GM12878 (cell line): ENCODE results near the gene MTHFD1. TPM values are rescaled to one million over a fixed set of nuclear protein-coding genes. Genes with fewer than 3 reads are reported as not detected.

Experiments used
- ATAC-seq: fragments of 200-7000 bp; cut with Tn5 transposase; 3 replicates; pipeline ENCODE4 v1.9.1; 2020; ENCODE audit warnings: mild to moderate bottlenecking, moderate library complexity
- BruUV-seq: library from RNA; stranded (reverse); fragments of 400-500 nt; replicated peaks from 2 replicates; lab custom pipeline; 2021; lab: Mats Ljungman, UMichigan
- CTCF ChIA-PET: fragments of 300-600 bp; sonication (Branson Sonifier 250); formaldehyde crosslinking; extraction: SDS; loops from one replicate; lab custom pipeline; 2021; ENCODE audit warnings: inconsistent platforms; lab: Yijun Ruan, JAX
- POLR2A ChIA-PET: fragments of 350-600 bp; formaldehyde crosslinking; extraction: SDS; loops from one replicate; lab custom pipeline; 2021; ENCODE audit warnings: inconsistent platforms; lab: Charles Lee
- RAD21 ChIA-PET: fragments of 300-600 bp; sonication (Branson Sonifier 250); formaldehyde crosslinking; loops from one replicate; lab custom pipeline; 2023; ENCODE audit warnings: antibody characterized with exemption; ENCODE audit not compliant: unreplicated experiment; lab: Charles Lee
- SMC1A ChIA-PET: fragments of 300-600 bp; sonication (Branson Sonifier 250); formaldehyde crosslinking; loops from one replicate; lab custom pipeline; 2023; ENCODE audit not compliant: unreplicated experiment, uncharacterized antibody; lab: Charles Lee
- DNase-seq: peaks from one replicate; pipeline ENCODE4 v3.0.0-alpha.2; 2011; ENCODE audit warnings: low read depth, low spot score
- FAIRE-seq: peaks from 3 replicates; lab custom pipeline; 2011; peaks lifted over from hg19 to GRCh38; lab: Jason Lieb, UNC
- H2AFZ ChIP-seq: 2 replicates; pipeline ENCODE4 v1.6.0; 2011; ENCODE audit warnings: low read depth, low read length, control low read depth; ENCODE audit not compliant: control insufficient read depth
- H3K27ac ChIP-seq: 2 replicates; pipeline ENCODE4 v1.5.1; 2011; ENCODE audit warnings: control low read depth; ENCODE audit not compliant: control insufficient read depth, insufficient read depth
- H3K27me3 ChIP-seq, 2 experiments: replicated peaks in 1 of 2; 2 replicates each; pipeline versions ENCODE4 v1.6.0 to v1.6.1; 2011; ENCODE audit warnings: low read length in 1 of 2; ENCODE audit not compliant: control insufficient read depth in 2 of 2, insufficient read depth in 2 of 2
- H3K36me3 ChIP-seq, 2 experiments: 2 replicates each; pipeline ENCODE4 v1.5.1; 2011; ENCODE audit warnings: low read length in 1 of 2; ENCODE audit not compliant: control insufficient read depth in 2 of 2, insufficient read depth in 2 of 2
- H3K4me1 ChIP-seq: 2 replicates; pipeline ENCODE4 v1.6.1; 2011; ENCODE audit warnings: mild to moderate bottlenecking, low read length, moderate library complexity, mixed read lengths; ENCODE audit not compliant: control insufficient read depth, insufficient read depth
- H3K4me2 ChIP-seq: 2 replicates; pipeline ENCODE4 v1.6.0; 2011; ENCODE audit warnings: control low read depth; ENCODE audit not compliant: control insufficient read depth, insufficient read depth
- H3K4me3 ChIP-seq: fragments of 200-600 bp; sonication (generic); 2 replicates; pipeline ENCODE4 v1.5.1; 2016
- H3K79me2 ChIP-seq: 2 replicates; pipeline ENCODE4 v1.6.0; 2011; ENCODE audit warnings: low read length; ENCODE audit not compliant: control insufficient read depth, insufficient read depth
- H3K9ac ChIP-seq: 2 replicates; pipeline ENCODE4 v1.8.0; 2011; ENCODE audit warnings: low read length, control low read depth, mixed read lengths; ENCODE audit not compliant: control insufficient read depth, insufficient read depth
- H3K9me3 ChIP-seq: replicated peaks from 3 replicates; pipeline ENCODE4 v1.5.1; 2011; ENCODE audit warnings: mild to moderate bottlenecking, low read length; ENCODE audit not compliant: control insufficient read depth, insufficient read depth
- H4K20me1 ChIP-seq: 2 replicates; pipeline ENCODE4 v1.6.0; 2011; ENCODE audit not compliant: control insufficient read depth, insufficient read depth
- ATF7 ChIP-seq: fragments of 450-650 bp; IDR thresholded peaks from 2 replicates; pipeline ENCODE4 v1.6.1; 2016; ENCODE audit warnings: low read depth, mild to moderate bottlenecking
- BHLHE40 ChIP-seq, 2 experiments: fragments of 450-650 bp in 1 of 2; IDR thresholded peaks; 2 replicates each; pipeline ENCODE4 v1.6.1; 2011 to 2017; ENCODE audit warnings: low read depth in 2 of 2, borderline replicate concordance in 1 of 2, improper control_type of control experiment in 1 of 2, low read length in 1 of 2, mild to moderate bottlenecking in 1 of 2
- EZH2 ChIP-seq: IDR thresholded peaks from 2 replicates; pipeline ENCODE4 v1.6.1; 2012; ENCODE audit warnings: low read depth, mild to moderate bottlenecking, control low read depth, inconsistent platforms, low read length, borderline replicate concordance; ENCODE audit not compliant: control insufficient read depth
- FOS ChIP-seq: IDR thresholded peaks from 3 replicates; pipeline ENCODE4 v1.6.1; 2011; ENCODE audit warnings: borderline replicate concordance; ENCODE audit not compliant: insufficient read length; ENCODE audit errors: extremely low read depth
- NR2F1 ChIP-seq: fragments of 450-650 bp; conservative IDR thresholded peaks from 2 replicates; pipeline ENCODE4 v1.6.1; 2017; ENCODE audit warnings: mild to moderate bottlenecking
- SMARCA5 ChIP-seq: fragments of 450-650 bp; IDR thresholded peaks from 2 replicates; pipeline ENCODE4 v1.6.1; 2017; ENCODE audit warnings: mild to moderate bottlenecking
- TAF1 ChIP-seq: IDR thresholded peaks from 2 replicates; pipeline ENCODE4 v1.6.1; 2011; ENCODE audit warnings: mild to moderate bottlenecking, low read depth, low read length, borderline replicate concordance
- ZNF24 ChIP-seq: fragments of 450-650 bp; IDR thresholded peaks from 2 replicates; pipeline ENCODE4 v1.6.1; 2017; ENCODE audit warnings: antibody characterized with exemption, mild to moderate bottlenecking
- WGBS: methylation state at CpG from one replicate; pipeline ENCODE4 v1.1.6; 2016; ENCODE audit warnings: low lambda C conversion rate; ENCODE audit not compliant: insufficient replicate concordance, insufficient coverage; ENCODE audit errors: missing lambda C conversion rate; 5-methylcytosine and 5-hydroxymethylcytosine counted together
- in situ Hi-C: fragments of 300-500 bp; cut with MboI; formaldehyde crosslinking; loops from 9 replicates; pipeline ENCODE4 v1.14.3; 2018; ENCODE audit warnings: mixed read lengths
- intact Hi-C: fragments of 100-400 bp; cut with micrococcal nuclease; formaldehyde crosslinking; loops from one replicate; pipeline ENCODE4 v1.14.2; 2022; ENCODE audit not compliant: unreplicated experiment
- polyA plus RNA-seq, 11 experiments: library from polyadenylated mRNA; depleted of rRNA in 4 of 11; unstranded in 6 of 11; stranded (reverse) in 5 of 11; fragments of >200 nt; fragmentation: Nextera tagmentation in 4 of 11; fragmentation: Illumina TruSeq in 1 of 11; extraction: Ambion mirVana in 4 of 11; extraction: Trizol in 1 of 11; gene quantifications; 1 replicate in 1 of 11; 2 replicates in 10 of 11; pipeline versions ENCODE4 v1.2.1 to v1.2.3, GENCODE V29; 2011 to 2016; ENCODE audit warnings: inconsistent platforms in 2 of 11, missing spikeins in 2 of 11, low read depth in 1 of 11
- total RNA-seq, 4 experiments: library from RNA; depleted of rRNA in 3 of 4; stranded (reverse); fragments of >200 nt in 3 of 4; fragmentation: Illumina TruSeq in 1 of 4; extraction: Trizol in 1 of 4; gene quantifications; 2 replicates each; pipeline versions ENCODE4 v1.2.1 to v1.2.3, GENCODE V29; 2013 to 2021
- TF ChIP-seq, protein P1 (sequence below): fragments of 450-650 bp; IDR thresholded peaks from 2 replicates; pipeline ENCODE4 v1.6.1; 2017; ENCODE audit warnings: low read depth, mild to moderate bottlenecking, moderate library complexity
- TF ChIP-seq, protein P2 (sequence below): fragments of 450-650 bp; IDR thresholded peaks from 2 replicates; pipeline ENCODE4 v1.6.1; 2016; ENCODE audit warnings: mild to moderate bottlenecking, moderate library complexity, borderline replicate concordance

MTHFD1 gene
- total and polyA plus RNA-seq, 10 of the 15 experiments (the other 5 are each of a cell fraction or from before 2014, with no cell fraction given) = 99.3 to 310 (median 173) TPM

DNA sequence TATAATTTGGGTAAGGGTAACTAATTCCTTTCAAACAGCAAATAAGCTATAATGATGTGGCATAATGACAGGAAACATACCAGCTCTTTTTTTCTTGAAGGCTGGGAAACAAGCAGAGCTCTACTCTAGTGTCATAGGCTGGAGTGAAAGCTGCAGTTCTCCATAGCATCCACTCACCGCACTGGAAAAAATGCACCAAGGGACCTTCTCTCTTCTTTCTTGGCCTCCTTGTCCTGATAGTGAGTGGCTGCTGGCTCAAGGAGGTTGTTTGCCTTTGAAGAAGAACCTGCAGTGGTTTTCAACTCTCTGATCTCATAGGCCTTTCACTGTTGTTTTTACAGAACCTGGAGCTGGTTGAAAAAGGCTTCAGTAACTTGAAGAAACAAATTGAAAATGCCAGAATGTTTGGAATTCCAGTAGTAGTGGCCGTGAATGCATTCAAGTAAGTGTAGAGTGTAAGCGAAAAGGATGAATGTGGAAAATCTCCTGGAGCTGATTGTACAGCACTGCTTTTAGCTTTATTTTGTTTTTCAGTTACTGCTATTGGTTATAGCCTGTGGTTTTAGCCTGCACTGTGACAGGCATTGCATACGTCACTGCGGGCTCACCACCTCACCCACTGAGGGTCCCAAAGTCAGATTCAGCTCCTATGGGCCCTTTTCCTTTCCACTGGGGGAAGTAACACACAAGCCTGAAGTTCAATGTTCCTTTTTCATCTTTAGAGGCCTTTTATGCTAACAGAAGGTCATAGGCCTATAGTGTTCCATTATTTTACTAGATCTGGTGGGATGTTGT lies 59.9 kb downstream of the MTHFD1 start (continued):
- TF ChIP-seq, protein P1, sequence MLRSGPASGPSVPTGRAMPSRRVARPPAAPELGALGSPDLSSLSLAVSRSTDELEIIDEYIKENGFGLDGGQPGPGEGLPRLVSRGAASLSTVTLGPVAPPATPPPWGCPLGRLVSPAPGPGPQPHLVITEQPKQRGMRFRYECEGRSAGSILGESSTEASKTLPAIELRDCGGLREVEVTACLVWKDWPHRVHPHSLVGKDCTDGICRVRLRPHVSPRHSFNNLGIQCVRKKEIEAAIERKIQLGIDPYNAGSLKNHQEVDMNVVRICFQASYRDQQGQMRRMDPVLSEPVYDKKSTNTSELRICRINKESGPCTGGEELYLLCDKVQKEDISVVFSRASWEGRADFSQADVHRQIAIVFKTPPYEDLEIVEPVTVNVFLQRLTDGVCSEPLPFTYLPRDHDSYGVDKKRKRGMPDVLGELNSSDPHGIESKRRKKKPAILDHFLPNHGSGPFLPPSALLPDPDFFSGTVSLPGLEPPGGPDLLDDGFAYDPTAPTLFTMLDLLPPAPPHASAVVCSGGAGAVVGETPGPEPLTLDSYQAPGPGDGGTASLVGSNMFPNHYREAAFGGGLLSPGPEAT = no peak
- TF ChIP-seq EZH2 (no peak), SMARCA5 (no peak)

DNA sequence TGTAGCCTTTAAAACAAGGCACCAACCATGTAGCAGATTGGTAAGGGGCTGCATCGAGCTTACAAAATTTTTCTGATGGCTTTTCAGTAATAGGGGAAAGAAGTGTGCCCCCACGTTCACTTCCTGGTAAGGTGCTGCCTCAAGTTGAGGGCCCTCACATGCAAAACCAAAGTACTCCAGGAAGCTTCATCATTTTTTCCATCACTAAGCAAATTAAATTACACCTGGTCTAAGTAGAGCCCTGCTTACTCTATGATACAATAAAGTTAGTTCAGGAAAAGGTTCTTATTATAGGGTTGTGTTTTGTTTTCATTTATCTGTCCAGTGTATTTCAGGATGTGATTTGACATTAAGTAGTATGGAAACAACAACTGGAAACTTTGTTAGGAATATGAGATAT lies 62.1 kb downstream of the MTHFD1 start:
- no peak for FAIRE-seq
- RAD21 ChIA-PET = interaction anchor here (2.1 kb wide), 1 partner anchor 18 kb away, joined by 6 read pairs; no protein-coding TSS in a partner anchor

More for the DNA sequence above, 62.1 kb downstream of the MTHFD1 start:
- CTCF ChIA-PET = interaction anchor here (0.6 to 7.9 kb wide), 5 partner anchors 10 to 228 kb away, joined by 3 to 60 read pairs (median 4); partner anchors contain the start of gene AKAP5
- intact Hi-C loops = no loop called here
- Histone ChIP-seq H3K4me1 (peaks cover 9% of the 10 kb centered on the region), H3K4me2 (no peak overlapping the region), H3K27me3 (no peaks in the 10 kb centered on the region), H4K20me1 (no peaks in the 10 kb centered on the region), H3K79me2 (no peaks in the 10 kb centered on the region; the same call in 1 of the 2 replicates), H3K4me3 (no peak overlapping the region), H3K9ac (no peak overlapping the region)
- POLR2A ChIA-PET = interaction anchor here (0.7 to 1.5 kb wide), 2 partner anchors 14 to 52 kb away, joined by 3 to 4 read pairs; no protein-coding TSS in a partner anchor
- SMC1A ChIA-PET = interaction anchor here (0.6 to 8.2 kb wide), 3 partner anchors 14 to 26 kb away, joined by 3 to 95 read pairs (median 5); partner anchors contain the start of gene AKAP5
- BruUV-seq = no TSS peak
- TF ChIP-seq NR2F1 (no peak), ZNF24 (no peak), ATF7 (peak; percentile 52), BHLHE40 (IDR thresholded peaks at IDR 0.05; ENCODE audit: borderline replicate concordance in 1 of 2, low read depth in 2 of 2, low read length in 1 of 2) (peak in 1 of 2 experiments; percentile 36; a peak in 2 of 4 replicates), TAF1 (no peak), FOS (no peak), EZH2 (no peak)
- TF ChIP-seq, protein P2, sequence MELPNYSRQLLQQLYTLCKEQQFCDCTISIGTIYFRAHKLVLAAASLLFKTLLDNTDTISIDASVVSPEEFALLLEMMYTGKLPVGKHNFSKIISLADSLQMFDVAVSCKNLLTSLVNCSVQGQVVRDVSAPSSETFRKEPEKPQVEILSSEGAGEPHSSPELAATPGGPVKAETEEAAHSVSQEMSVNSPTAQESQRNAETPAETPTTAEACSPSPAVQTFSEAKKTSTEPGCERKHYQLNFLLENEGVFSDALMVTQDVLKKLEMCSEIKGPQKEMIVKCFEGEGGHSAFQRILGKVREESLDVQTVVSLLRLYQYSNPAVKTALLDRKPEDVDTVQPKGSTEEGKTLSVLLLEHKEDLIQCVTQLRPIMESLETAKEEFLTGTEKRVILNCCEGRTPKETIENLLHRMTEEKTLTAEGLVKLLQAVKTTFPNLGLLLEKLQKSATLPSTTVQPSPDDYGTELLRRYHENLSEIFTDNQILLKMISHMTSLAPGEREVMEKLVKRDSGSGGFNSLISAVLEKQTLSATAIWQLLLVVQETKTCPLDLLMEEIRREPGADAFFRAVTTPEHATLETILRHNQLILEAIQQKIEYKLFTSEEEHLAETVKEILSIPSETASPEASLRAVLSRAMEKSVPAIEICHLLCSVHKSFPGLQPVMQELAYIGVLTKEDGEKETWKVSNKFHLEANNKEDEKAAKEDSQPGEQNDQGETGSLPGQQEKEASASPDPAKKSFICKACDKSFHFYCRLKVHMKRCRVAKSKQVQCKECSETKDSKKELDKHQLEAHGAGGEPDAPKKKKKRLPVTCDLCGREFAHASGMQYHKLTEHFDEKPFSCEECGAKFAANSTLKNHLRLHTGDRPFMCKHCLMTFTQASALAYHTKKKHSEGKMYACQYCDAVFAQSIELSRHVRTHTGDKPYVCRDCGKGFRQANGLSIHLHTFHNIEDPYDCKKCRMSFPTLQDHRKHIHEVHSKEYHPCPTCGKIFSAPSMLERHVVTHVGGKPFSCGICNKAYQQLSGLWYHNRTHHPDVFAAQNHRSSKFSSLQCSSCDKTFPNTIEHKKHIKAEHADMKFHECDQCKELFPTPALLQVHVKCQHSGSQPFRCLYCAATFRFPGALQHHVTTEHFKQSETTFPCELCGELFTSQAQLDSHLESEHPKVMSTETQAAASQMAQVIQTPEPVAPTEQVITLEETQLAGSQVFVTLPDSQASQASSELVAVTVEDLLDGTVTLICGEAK = peak; percentile 67; the same call in 1 of the 2 replicates
- TF ChIP-seq, all 136 proteins: peak for 3
- H3K9me3 ChIP-seq = no peaks in the 10 kb centered on the region
- ATAC-seq (no peak), DNase-seq (no peak)
- no peak overlapping the region for H2AFZ ChIP-seq
- in situ Hi-C loops = no loop called here
- H3K27ac ChIP-seq = peak overlapping the region; percentile 17; the same call in 1 of the 2 replicates
- 0% methylated on average over 2 of the region's 2 CpGs for WGBS
- H3K36me3 ChIP-seq = peaks cover 14 to 30% of the 10 kb centered on the region in 2 experiments
